PC-9 (cell line): Measurements from ENCODE around the gene PON1. TPM values are rescaled to one million over a fixed set of nuclear protein-coding genes. Genes with fewer than 3 reads are reported as not detected.

Source experiments
- BruUV-seq: library from RNA; stranded (reverse); fragments of 400-500 nt; replicated peaks from 2 replicates; lab custom pipeline; 2021; lab: Mats Ljungman, UMichigan
- CTCF ChIA-PET: fragments of 300-600 bp; sonication (Branson Sonifier 250); formaldehyde crosslinking; loops from one replicate; lab custom pipeline; 2022; ENCODE audit warnings: antibody characterized with exemption; lab: Charles Lee
- POLR2A ChIA-PET: fragments of 300-600 bp; sonication (Branson Sonifier 250); formaldehyde crosslinking; loops from one replicate; lab custom pipeline; 2022; ENCODE audit warnings: antibody characterized with exemption; ENCODE audit not compliant: unreplicated experiment; lab: Charles Lee
- DNase-seq, 2 experiments: peaks; one replicate each; pipeline versions ENCODE4 v3.0.0 to v3.0.0-alpha.2; 2015 to 2022; ENCODE audit warnings: mixed read lengths in 1 of 2
- H2AFZ ChIP-seq: fragments of 200-600 bp; sonication (generic); 2 replicates; pipeline ENCODE4 v1.8.1; 2017; ENCODE audit warnings: antibody characterized with exemption
- H3F3A ChIP-seq: fragments of 200-600 bp; sonication (generic); 2 replicates; pipeline ENCODE4 v1.8.1; 2017; ENCODE audit warnings: antibody characterized with exemption, mild to moderate bottlenecking, low read depth; ENCODE audit not compliant: insufficient read depth
- H3K27ac ChIP-seq: fragments of 200-600 bp; sonication (generic); 2 replicates; pipeline ENCODE4 v1.6.1; 2016; ENCODE audit warnings: mixed run types
- H3K27me3 ChIP-seq: fragments of 200-600 bp; sonication (generic); 2 replicates; pipeline ENCODE4 v1.6.1; 2016; ENCODE audit warnings: low read depth, mixed run types; ENCODE audit not compliant: insufficient read depth
- H3K36me3 ChIP-seq: fragments of 200-600 bp; sonication (generic); 2 replicates; pipeline ENCODE4 v1.6.1; 2016; ENCODE audit warnings: low read depth, mixed run types
- H3K4me1 ChIP-seq: fragments of 200-600 bp; sonication (generic); replicated peaks from 2 replicates; pipeline ENCODE4 v1.6.1; 2016; ENCODE audit warnings: mixed run types; ENCODE audit not compliant: insufficient read depth
- H3K4me2 ChIP-seq: fragments of 200-600 bp; sonication (generic); 2 replicates; pipeline ENCODE4 v1.6.1; 2017; ENCODE audit warnings: mixed run types
- H3K4me3 ChIP-seq: fragments of 200-600 bp; sonication (generic); 2 replicates; pipeline ENCODE4 v1.6.1; 2016; ENCODE audit warnings: mixed run types
- H3K79me2 ChIP-seq: fragments of 200-600 bp; sonication (generic); 2 replicates; pipeline ENCODE4 v1.6.1; 2017; ENCODE audit warnings: low read depth, mixed run types
- H3K9me2 ChIP-seq: fragments of 200-600 bp; sonication (generic); 2 replicates; pipeline ENCODE4 v1.8.1; 2017; ENCODE audit warnings: mild to moderate bottlenecking; ENCODE audit not compliant: insufficient read depth
- H3K9me3 ChIP-seq: fragments of 200-600 bp; sonication (generic); 2 replicates; pipeline ENCODE4 v1.8.1; 2016; ENCODE audit warnings: low read depth; ENCODE audit not compliant: insufficient read depth
- H4K20me1 ChIP-seq: fragments of 200-600 bp; sonication (generic); 2 replicates; pipeline ENCODE4 v1.8.1; 2017; ENCODE audit not compliant: insufficient read depth
- EZH2 ChIP-seq: fragments of 200-600 bp; sonication (generic); IDR thresholded peaks from 2 replicates; pipeline ENCODE4 v1.8.0; 2017; ENCODE audit warnings: antibody characterized with exemption, low read depth
- intact Hi-C: fragments of 100-400 bp; cut with micrococcal nuclease; formaldehyde crosslinking; loops from one replicate; pipeline ENCODE4 v1.10.0; 2022; ENCODE audit not compliant: unreplicated experiment
- total RNA-seq: library from RNA; stranded (reverse); gene quantifications from 2 replicates; pipeline ENCODE4 v1.2.3, GENCODE V29; 2021
- TF ChIP-seq, protein P1 (sequence below): fragments of 200-600 bp; sonication (generic); conservative IDR thresholded peaks from 2 replicates; pipeline ENCODE4 v1.6.1; 2017; ENCODE audit warnings: mixed run types, antibody characterized with exemption, mild to moderate bottlenecking, moderate library complexity

Gene PON1
- total RNA-seq, 1 experiment from 2014 or later = not detected

- no TSS peak for BruUV-seq
- CTCF ChIA-PET = no interaction called here
- POLR2A ChIA-PET = no interaction called here
These were observed 18.4 kb upstream of the PON1 start for GRCh38 chr7:95342642-95343307.

DNA sequence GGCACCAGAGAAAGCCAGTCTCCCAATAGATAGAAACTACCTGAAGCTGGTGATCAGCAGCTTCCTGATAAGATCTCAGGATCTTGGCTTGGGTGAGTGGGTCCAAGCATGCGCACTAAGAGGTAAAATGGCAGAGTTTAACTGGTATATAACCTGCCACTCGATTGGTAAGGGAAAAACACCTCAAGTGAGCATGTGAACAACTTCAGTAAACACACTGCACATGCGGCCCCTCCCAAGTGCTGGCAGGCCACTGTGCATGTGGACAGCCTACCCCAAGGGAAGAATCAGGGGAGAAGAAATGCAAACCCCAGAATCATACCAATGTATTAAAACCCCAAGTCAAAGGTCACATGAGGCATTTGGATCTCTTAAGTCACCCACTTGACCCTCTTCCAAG lies 17.7 kb upstream of the PON1 start:
- H4K20me1 ChIP-seq = no peaks in the 10 kb centered on the region
- no peaks in the 10 kb centered on the region for H3K36me3 ChIP-seq
- H3K79me2 ChIP-seq = no peaks in the 10 kb centered on the region
- H3K27me3 ChIP-seq = no peaks in the 10 kb centered on the region
- no peak overlapping the region for H3K27ac ChIP-seq
- POLR2A ChIA-PET = no interaction called here
- H3K9me2 ChIP-seq = no peaks in the 10 kb centered on the region
- H3K4me3 ChIP-seq = no peak overlapping the region
- H3F3A ChIP-seq = no peaks in the 10 kb centered on the region
- no peak overlapping the region for H3K4me2 ChIP-seq
- no TSS peak for BruUV-seq
- CTCF ChIA-PET = no interaction called here
- DNase-seq = no peak
- TF ChIP-seq, protein P1, sequence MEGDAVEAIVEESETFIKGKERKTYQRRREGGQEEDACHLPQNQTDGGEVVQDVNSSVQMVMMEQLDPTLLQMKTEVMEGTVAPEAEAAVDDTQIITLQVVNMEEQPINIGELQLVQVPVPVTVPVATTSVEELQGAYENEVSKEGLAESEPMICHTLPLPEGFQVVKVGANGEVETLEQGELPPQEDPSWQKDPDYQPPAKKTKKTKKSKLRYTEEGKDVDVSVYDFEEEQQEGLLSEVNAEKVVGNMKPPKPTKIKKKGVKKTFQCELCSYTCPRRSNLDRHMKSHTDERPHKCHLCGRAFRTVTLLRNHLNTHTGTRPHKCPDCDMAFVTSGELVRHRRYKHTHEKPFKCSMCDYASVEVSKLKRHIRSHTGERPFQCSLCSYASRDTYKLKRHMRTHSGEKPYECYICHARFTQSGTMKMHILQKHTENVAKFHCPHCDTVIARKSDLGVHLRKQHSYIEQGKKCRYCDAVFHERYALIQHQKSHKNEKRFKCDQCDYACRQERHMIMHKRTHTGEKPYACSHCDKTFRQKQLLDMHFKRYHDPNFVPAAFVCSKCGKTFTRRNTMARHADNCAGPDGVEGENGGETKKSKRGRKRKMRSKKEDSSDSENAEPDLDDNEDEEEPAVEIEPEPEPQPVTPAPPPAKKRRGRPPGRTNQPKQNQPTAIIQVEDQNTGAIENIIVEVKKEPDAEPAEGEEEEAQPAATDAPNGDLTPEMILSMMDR = no peak
- intact Hi-C loops = no loop called here
- no peaks in the 10 kb centered on the region for H3K4me1 ChIP-seq
- H3K9me3 ChIP-seq = no peaks in the 10 kb centered on the region
- no peak overlapping the region for H2AFZ ChIP-seq

More at GRCh38 chr7:95342642-95343307, 18.4 kb upstream of the PON1 start:
- Histone ChIP-seq H2AFZ (no peak overlapping the region), H3K27me3 (no peaks in the 10 kb centered on the region), H3K79me2 (no peaks in the 10 kb centered on the region), H3K36me3 (no peaks in the 10 kb centered on the region), H3K9me3 (no peaks in the 10 kb centered on the region), H3K4me1 (no peaks in the 10 kb centered on the region), H3K9me2 (no peaks in the 10 kb centered on the region), H3F3A (no peaks in the 10 kb centered on the region), H3K4me2 (no peak overlapping the region), H3K4me3 (no peak overlapping the region), H4K20me1 (no peaks in the 10 kb centered on the region), H3K27ac (no peak overlapping the region)
- TF ChIP-seq, protein P1 = no peak
- no peak for TF ChIP-seq EZH2
- intact Hi-C loops = no loop called here
- no peak for DNase-seq

DNA sequence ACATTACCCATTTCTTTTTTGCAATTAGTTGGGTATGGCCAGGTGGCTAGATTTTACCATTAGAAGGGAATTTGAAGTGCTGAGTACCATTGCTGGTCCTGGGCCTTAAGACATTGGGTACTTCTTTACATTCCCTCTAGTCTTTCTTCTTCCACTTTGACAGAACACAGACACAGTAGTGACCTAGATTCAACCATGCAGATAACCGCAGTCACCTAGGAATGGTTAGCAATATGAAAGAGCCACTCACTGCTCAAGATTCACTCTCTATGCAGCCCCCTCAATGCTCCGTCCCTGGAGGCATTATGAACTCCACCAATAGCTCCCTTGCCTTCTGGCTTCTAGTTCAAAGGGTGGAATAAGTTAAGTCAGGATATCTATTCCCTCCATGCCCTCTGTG lies 16.2 kb upstream of the PON1 start:
- H3K9me2 ChIP-seq = no peaks in the 10 kb centered on the region
- H3K27me3 ChIP-seq = no peaks in the 10 kb centered on the region
- no TSS peak for BruUV-seq
- H4K20me1 ChIP-seq = no peaks in the 10 kb centered on the region
- H3K27ac ChIP-seq = no peak overlapping the region
- H3K79me2 ChIP-seq = no peaks in the 10 kb centered on the region
- H3K36me3 ChIP-seq = no peaks in the 10 kb centered on the region
- no peak overlapping the region for H2AFZ ChIP-seq
- no peak for DNase-seq
- TF ChIP-seq, protein P1 = no peak
- TF ChIP-seq EZH2 = no peak
- ChIA-PET CTCF (no interaction called here), POLR2A (no interaction called here)
- intact Hi-C loops = no loop called here
- H3K9me3 ChIP-seq = no peaks in the 10 kb centered on the region
- H3F3A ChIP-seq = no peaks in the 10 kb centered on the region
- no peak overlapping the region for H3K4me2 ChIP-seq
- H3K4me1 ChIP-seq = no peaks in the 10 kb centered on the region
- H3K4me3 ChIP-seq = no peak overlapping the region
